ENCODE data around the gene TACC2.

DNA sequence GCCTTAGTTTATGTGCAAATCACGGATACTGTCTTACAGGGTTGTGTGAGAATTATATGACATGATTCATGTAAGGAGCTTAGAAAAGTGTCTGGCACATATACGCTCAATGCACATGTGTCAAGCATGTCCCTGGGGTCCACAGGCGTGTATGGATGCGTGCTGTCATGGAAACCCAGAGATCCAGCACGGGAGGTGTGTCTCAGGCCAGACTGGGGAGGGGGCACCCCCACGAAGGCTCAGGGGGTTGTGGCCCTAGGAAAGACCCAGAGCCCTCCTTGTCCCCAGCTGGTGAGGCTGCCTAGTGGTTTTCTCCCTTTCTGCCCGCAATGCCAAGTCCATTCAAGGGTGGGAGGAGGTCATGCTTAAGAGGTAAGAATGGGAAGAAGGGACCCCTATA is 291.2 kb downstream of the TACC2 start:
- TF ChIP-seq POLR2A (IDR thresholded peaks at IDR 0.05; ENCODE audit: low read length) = no peak
- TF ChIP-seq GATA1 (IDR thresholded peaks at IDR 0.05; ENCODE audit: low read depth, low read length) = no peak
